Measurements from ENCODE around the gene NEUROD4.

The NEUROD4 gene

DNA sequence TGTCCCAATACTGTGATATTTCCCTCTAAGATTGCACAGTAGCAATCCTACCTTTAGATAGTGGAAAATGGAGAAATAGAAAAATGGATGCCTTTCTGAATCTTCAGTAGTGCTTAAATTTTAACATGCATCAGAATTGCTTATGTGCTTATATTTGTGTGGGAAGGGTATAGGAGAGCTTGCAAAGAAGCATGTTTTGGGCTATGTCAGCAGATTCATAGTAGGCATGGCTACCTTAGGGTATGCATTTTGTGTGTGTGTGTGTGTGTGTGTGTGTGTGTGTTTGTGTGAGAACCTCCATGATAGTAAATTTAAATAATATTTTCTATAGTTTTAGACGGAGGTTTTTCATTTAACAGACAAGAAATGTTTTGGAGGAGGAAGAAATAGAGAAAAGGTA, 38.3 kb downstream of the NEUROD4 start:
- TF ChIP-seq, protein P1, sequence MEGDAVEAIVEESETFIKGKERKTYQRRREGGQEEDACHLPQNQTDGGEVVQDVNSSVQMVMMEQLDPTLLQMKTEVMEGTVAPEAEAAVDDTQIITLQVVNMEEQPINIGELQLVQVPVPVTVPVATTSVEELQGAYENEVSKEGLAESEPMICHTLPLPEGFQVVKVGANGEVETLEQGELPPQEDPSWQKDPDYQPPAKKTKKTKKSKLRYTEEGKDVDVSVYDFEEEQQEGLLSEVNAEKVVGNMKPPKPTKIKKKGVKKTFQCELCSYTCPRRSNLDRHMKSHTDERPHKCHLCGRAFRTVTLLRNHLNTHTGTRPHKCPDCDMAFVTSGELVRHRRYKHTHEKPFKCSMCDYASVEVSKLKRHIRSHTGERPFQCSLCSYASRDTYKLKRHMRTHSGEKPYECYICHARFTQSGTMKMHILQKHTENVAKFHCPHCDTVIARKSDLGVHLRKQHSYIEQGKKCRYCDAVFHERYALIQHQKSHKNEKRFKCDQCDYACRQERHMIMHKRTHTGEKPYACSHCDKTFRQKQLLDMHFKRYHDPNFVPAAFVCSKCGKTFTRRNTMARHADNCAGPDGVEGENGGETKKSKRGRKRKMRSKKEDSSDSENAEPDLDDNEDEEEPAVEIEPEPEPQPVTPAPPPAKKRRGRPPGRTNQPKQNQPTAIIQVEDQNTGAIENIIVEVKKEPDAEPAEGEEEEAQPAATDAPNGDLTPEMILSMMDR (IDR thresholded peaks at IDR 0.05; ENCODE audit: low read depth, low read length, missing control alignments), result no peak
- DNase-seq (ENCODE audit: extremely low read depth, low read depth), result no peak
- no peak overlapping the region for H3K4me3 ChIP-seq (replicated peaks; ENCODE audit: low read depth, low read length)

DNA sequence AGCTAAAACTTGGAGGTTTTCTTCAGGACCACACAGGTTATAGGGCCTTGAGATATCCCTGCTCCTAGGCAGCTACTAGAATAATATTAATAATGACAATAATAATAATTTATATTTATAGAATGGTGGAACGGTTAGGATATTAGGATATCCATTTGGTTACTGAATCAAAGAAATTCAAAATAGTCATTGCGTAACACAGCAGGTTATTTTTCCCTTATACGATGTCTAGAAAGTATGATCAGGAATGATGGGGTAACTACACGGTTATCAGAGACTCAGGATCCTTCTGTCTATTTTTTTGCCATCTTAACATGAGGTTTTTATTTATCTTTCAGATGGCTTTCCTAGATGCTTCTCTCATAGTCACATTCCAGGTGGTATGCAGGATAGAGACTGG, 39.0 kb downstream of the NEUROD4 start:
- DNase-seq (ENCODE audit: extremely low read depth, low read depth), result no peak
- TF ChIP-seq, protein P1 (IDR thresholded peaks at IDR 0.05; ENCODE audit: low read depth, low read length, missing control alignments), result no peak
- no peak overlapping the region for H3K4me3 ChIP-seq (replicated peaks; ENCODE audit: low read depth, low read length)

DNA sequence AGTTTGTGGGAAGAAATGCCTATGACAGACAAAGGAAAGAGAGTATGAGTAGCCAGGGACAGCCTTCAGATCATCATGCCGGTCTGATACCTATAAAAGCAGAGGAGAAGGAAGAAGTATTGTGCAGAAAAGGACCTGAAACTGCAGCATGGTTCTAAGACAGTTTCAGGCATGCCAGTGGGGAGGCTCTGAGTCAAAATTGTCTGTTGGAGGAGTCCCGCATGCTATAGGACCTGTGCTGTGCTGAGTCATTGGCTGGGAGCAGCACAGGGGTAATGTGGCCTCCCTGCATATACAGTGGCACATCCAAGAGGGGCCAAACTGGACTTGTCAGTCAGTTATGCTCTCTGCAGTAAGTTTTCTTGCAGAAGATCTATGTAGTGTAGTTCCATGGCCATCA, 40.7 kb downstream of the NEUROD4 start:
- no peak for DNase-seq (ENCODE audit: extremely low read depth, low read depth)
- TF ChIP-seq, protein P1 (IDR thresholded peaks at IDR 0.05; ENCODE audit: low read depth, low read length, missing control alignments), result no peak
- H3K4me3 ChIP-seq (replicated peaks; ENCODE audit: low read depth, low read length), result no peak overlapping the region

DNA sequence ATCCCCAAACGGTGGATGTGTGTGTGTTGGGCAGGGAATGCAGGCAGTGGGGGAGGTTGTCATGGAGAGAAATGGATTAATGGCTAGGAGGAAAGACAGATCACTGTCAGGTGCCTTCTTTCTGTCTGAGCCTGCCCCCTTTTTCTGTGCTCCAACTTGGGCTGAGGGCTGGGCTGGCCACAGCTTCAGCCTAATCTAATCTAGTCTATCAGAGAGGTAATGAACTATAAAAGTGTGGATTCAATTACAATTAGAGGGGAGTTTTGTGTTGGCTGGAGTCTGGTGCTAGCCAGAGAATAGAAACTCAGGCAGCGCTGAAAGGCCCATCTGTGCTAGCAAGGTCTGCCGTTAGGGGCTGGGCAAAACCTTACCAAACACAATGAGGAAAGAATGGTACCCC, 41.2 kb downstream of the NEUROD4 start:
- DNase-seq (ENCODE audit: extremely low read depth, low read depth), result no peak
- TF ChIP-seq, protein P1 (IDR thresholded peaks at IDR 0.05; ENCODE audit: low read depth, low read length, missing control alignments), result no peak

DNA sequence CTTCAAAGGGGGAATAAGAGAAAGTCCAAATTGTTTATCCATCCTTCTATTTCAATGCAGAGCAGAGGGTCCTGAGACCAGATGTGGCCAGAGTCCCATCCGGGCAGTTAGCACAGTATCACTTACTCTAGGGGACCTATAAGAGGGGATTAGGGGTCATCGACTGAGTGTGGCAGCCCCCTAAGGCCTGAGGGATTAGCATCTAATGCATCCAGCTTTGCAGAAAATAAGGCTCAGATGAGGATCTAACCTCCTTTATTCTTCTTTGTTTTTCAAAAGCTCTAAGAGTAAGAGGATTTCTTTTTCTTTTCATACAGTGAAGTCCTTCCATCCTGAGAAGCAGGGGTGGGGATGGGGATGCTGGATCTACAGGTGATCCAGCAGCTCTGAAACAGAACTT, 43.5 kb downstream of the NEUROD4 start:
- TF ChIP-seq, protein P1 (IDR thresholded peaks at IDR 0.05; ENCODE audit: low read depth, low read length, missing control alignments), result no peak
- DNase-seq (ENCODE audit: extremely low read depth, low read depth), result no peak
- H3K4me3 ChIP-seq (replicated peaks; ENCODE audit: low read depth, low read length), result no peak overlapping the region

More for the DNA sequence above, 41.2 kb downstream of the NEUROD4 start:
- no peak overlapping the region for H3K4me3 ChIP-seq (replicated peaks; ENCODE audit: low read depth, low read length)

DNA sequence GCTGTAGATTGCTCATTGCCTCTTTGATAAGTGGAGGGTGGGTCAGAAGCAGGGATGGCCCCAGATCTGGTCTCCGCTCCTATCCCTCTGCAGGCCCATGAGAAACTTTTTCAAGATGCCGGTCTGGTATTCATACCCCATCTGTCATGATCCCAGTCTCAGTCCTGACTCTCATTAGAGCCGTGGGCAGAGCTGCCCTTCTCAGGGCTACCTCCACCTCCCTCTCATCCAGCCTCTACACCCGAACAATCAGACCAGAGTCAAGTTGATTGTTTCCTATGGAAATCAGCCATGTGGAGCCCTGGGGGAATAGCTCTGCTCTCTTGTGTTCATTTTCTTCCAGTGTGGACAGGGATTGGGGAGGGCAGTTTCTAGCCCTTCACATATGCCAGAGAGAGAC, 45.8 kb downstream of the NEUROD4 start:
- no peak for DNase-seq (ENCODE audit: extremely low read depth, low read depth)
- no peak overlapping the region for H3K4me3 ChIP-seq (replicated peaks; ENCODE audit: low read depth, low read length)
- TF ChIP-seq, protein P1 (IDR thresholded peaks at IDR 0.05; ENCODE audit: low read depth, low read length, missing control alignments), result no peak

DNA sequence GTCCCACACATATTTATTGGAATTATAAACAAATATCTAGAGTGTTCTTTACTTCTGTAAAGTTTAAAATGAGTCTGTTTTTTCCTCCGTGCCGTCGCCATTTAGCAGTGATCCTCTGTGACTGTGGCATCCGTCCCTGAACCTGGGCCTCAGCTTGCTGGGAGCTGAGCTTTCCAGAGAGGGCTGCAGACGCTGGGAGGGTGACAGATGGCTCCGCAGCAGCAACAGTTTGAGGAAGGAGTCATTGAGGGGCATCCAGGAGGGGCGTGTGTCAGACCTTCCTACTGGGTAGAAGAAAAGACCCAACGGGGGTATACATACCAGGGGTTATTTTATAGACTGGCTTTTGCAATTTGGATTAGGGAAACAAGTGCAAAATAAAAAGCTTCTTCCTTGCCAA, 47.9 kb downstream of the NEUROD4 start:
- no peak for DNase-seq (ENCODE audit: extremely low read depth, low read depth)
- TF ChIP-seq, protein P1 (IDR thresholded peaks at IDR 0.05; ENCODE audit: low read depth, low read length, missing control alignments), result no peak
- H3K4me3 ChIP-seq (replicated peaks; ENCODE audit: low read depth, low read length), result no peak overlapping the region

Data from HFF-Myc (cell line).